Osteocyte (in vitro differentiated cells): ENCODE results near the gene PRKAR1B. TPM values are rescaled to one million over a fixed set of nuclear protein-coding genes. Genes with fewer than 3 reads are reported as not detected.

Experiments used
- DNase-seq: peaks from one replicate; pipeline ENCODE4 v3.0.0; 2021; ENCODE audit warnings: mixed read lengths; ENCODE audit not compliant: unreplicated experiment; ENCODE audit errors: extremely low spot score
- H3K27ac Mint-ChIP-seq: one replicate; pipeline ENCODE4 v1.8.0; 2021; ENCODE audit warnings: mild to moderate bottlenecking, mixed read lengths; ENCODE audit not compliant: unreplicated experiment
- H3K27me3 Mint-ChIP-seq: one replicate; pipeline ENCODE4 v1.8.0; 2021; ENCODE audit warnings: mixed read lengths; ENCODE audit not compliant: unreplicated experiment
- H3K36me3 Mint-ChIP-seq: one replicate; pipeline ENCODE4 v1.8.0; 2021; ENCODE audit warnings: mixed read lengths; ENCODE audit not compliant: unreplicated experiment
- H3K4me1 Mint-ChIP-seq: one replicate; pipeline ENCODE4 v1.8.0; 2021; ENCODE audit warnings: mixed read lengths; ENCODE audit not compliant: unreplicated experiment
- H3K4me3 Mint-ChIP-seq: one replicate; pipeline ENCODE4 v1.8.0; 2021; ENCODE audit warnings: mild to moderate bottlenecking, moderate library complexity, mixed read lengths; ENCODE audit not compliant: unreplicated experiment
- H3K9me3 Mint-ChIP-seq: one replicate; pipeline ENCODE4 v1.8.0; 2021; ENCODE audit warnings: mixed read lengths; ENCODE audit not compliant: unreplicated experiment
- CTCF ChIP-seq: fragments of 200-600 bp; sonication (generic); IDR thresholded peaks from 2 replicates; pipeline ENCODE4 v1.5.0; 2021; ENCODE audit warnings: antibody characterized with exemption, mild to moderate bottlenecking, moderate library complexity
- total RNA-seq: library from RNA; stranded (reverse); gene quantifications from 2 replicates; pipeline ENCODE4 v1.2.1, GENCODE V29; 2021

The PRKAR1B gene
- total RNA-seq, 1 donor from 2014 or later, result 12.0 TPM

- no peak for DNase-seq
- Mint-ChIP-seq H3K9me3 (no peaks in the 10 kb centered on the region), H3K4me1 (peaks cover 37% of the 10 kb centered on the region), H3K4me3 (no peak overlapping the region), H3K27ac (no peak overlapping the region), H3K36me3 (no peaks in the 10 kb centered on the region), H3K27me3 (no peaks in the 10 kb centered on the region)
- TF ChIP-seq CTCF, result no peak
Measured at GRCh38 chr7:600149-601035, 126.7 kb downstream of the PRKAR1B start.

GRCh38 chr7:598899-599298 lies 128.2 kb downstream of the PRKAR1B start:
- no peak for TF ChIP-seq CTCF
- Mint-ChIP-seq H3K4me1 (peaks cover 22% of the 10 kb centered on the region), H3K27ac (no peak overlapping the region), H3K4me3 (no peak overlapping the region), H3K36me3 (no peaks in the 10 kb centered on the region), H3K27me3 (no peaks in the 10 kb centered on the region), H3K9me3 (no peaks in the 10 kb centered on the region)
- no peak for DNase-seq

GRCh38 chr7:597348-598178 lies 129.5 kb downstream of the PRKAR1B start:
- Mint-ChIP-seq H3K4me1 (peaks cover 10% of the 10 kb centered on the region), H3K27me3 (no peaks in the 10 kb centered on the region), H3K4me3 (no peak overlapping the region), H3K36me3 (no peaks in the 10 kb centered on the region), H3K9me3 (no peaks in the 10 kb centered on the region), H3K27ac (no peak overlapping the region)
- no peak for TF ChIP-seq CTCF
- DNase-seq, result no peak

GRCh38 chr7:596819-597182 lies 130.3 kb downstream of the PRKAR1B start:
- no peak overlapping the region for H3K27ac Mint-ChIP-seq
- peaks cover 10% of the 10 kb centered on the region for H3K4me1 Mint-ChIP-seq
- TF ChIP-seq CTCF, result no peak
- H3K4me3 Mint-ChIP-seq, result no peak overlapping the region
- no peak for DNase-seq
- H3K27me3 Mint-ChIP-seq, result no peaks in the 10 kb centered on the region
- H3K9me3 Mint-ChIP-seq, result no peaks in the 10 kb centered on the region
- H3K36me3 Mint-ChIP-seq, result no peaks in the 10 kb centered on the region
